HCT116 (cell line): Measurements from ENCODE around the gene TMEM237. TPM values are rescaled to one million over a fixed set of nuclear protein-coding genes. Genes with fewer than 3 reads are reported as not detected.

Source experiments
- ATAC-seq: fragments of 200-7000 bp; cut with Tn5 transposase; 2 replicates; pipeline ENCODE4 v1.9.1; 2020; ENCODE audit warnings: mild to moderate bottlenecking, moderate library complexity
- BruUV-seq: library from RNA; stranded (reverse); fragments of 400-500 nt; replicated peaks from 2 replicates; lab custom pipeline; 2021; lab: Mats Ljungman, UMichigan
- CTCF ChIA-PET: fragments of 300-600 bp; sonication (Branson Sonifier 250); formaldehyde crosslinking; loops from one replicate; lab custom pipeline; 2021; ENCODE audit warnings: antibody characterized with exemption; lab: Charles Lee
- POLR2A ChIA-PET: fragments of 300-600, 350-600 bp; sonication (Branson Sonifier 250); formaldehyde crosslinking; loops from one replicate; lab custom pipeline; 2021; ENCODE audit warnings: antibody characterized with exemption; lab: Charles Lee
- RAD21 ChIA-PET, 2 experiments: fragments of 300-600 bp; sonication (Branson Sonifier 250); formaldehyde crosslinking; loops; one replicate each; lab custom pipeline; 2023; ENCODE audit warnings: low total read pairs in 2 of 2; ENCODE audit not compliant: uncharacterized antibody in 2 of 2, unreplicated experiment in 2 of 2, low non-redundant PET in 1 of 2; lab: Charles Lee
- DNase-seq: peaks from one replicate; pipeline ENCODE4 v3.0.0-alpha.2; 2010; ENCODE audit warnings: low read depth, low spot score
- H2AFZ ChIP-seq: fragments of 200-600 bp; shearing (Covaris generic), sonication (generic); 2 replicates; pipeline ENCODE4 v1.6.1; 2017; ENCODE audit warnings: low read depth, mixed run types, mixed read lengths, antibody characterized with exemption, low read length; ENCODE audit not compliant: poor library complexity, severe bottlenecking
- H3K27ac ChIP-seq: 2 replicates; pipeline ENCODE4 v1.5.1; 2012; ENCODE audit warnings: low read depth, low read length
- H3K27me3 ChIP-seq: fragments of 200-600 bp; sonication (generic); 2 replicates; pipeline ENCODE4 v1.6.1; 2016; ENCODE audit warnings: mixed run types, low read length, mixed read lengths; ENCODE audit not compliant: insufficient read depth
- H3K36me3 ChIP-seq, 2 experiments: fragments of 200-500 bp in 1 of 2; fragments of 200-600 bp in 1 of 2; sonication (Bioruptor generic) in 1 of 2; sonication (generic) in 1 of 2; 2 replicates each; pipeline versions ENCODE4 v1.5.1 to v1.6.1; 2014 to 2016; ENCODE audit warnings: low read length in 2 of 2, inconsistent platforms in 1 of 2, mixed read lengths in 1 of 2, mixed run types in 1 of 2; ENCODE audit not compliant: insufficient read depth in 2 of 2, control insufficient read depth in 1 of 2
- H3K4me1 ChIP-seq, 2 experiments: fragments of 200-600 bp in 1 of 2; sonication (generic) in 1 of 2; 2 replicates each; pipeline versions ENCODE4 v1.5.1 to v1.6.1; 2012 to 2017; ENCODE audit warnings: low read length in 2 of 2, inconsistent platforms in 1 of 2, mild to moderate bottlenecking in 1 of 2, mixed read lengths in 1 of 2, mixed run types in 1 of 2, moderate library complexity in 1 of 2; ENCODE audit not compliant: insufficient read depth in 2 of 2, control insufficient read depth in 1 of 2
- H3K4me2 ChIP-seq: fragments of 200-600 bp; sonication (generic); 2 replicates; pipeline ENCODE4 v1.6.1; 2017; ENCODE audit warnings: mixed run types, low read length, mixed read lengths
- H3K4me3 ChIP-seq, 2 experiments: fragments of 200-600 bp in 1 of 2; sonication (generic) in 1 of 2; replicated peaks in 1 of 2; 2 replicates each; pipeline ENCODE4 v1.5.1; 2011 to 2016; ENCODE audit warnings: low read length in 2 of 2, control low read depth in 1 of 2, low read depth in 1 of 2, mild to moderate bottlenecking in 1 of 2, mixed read lengths in 1 of 2, mixed run types in 1 of 2
- H3K79me2 ChIP-seq: fragments of 200-600 bp; sonication (generic); 2 replicates; pipeline ENCODE4 v1.6.1; 2017; ENCODE audit warnings: mild to moderate bottlenecking, mixed run types, low read length, moderate library complexity, mixed read lengths; ENCODE audit not compliant: insufficient read depth
- H3K9ac ChIP-seq: fragments of 200-600 bp; sonication (generic); 2 replicates; pipeline ENCODE4 v1.6.1; 2016; ENCODE audit warnings: low read length, mixed read lengths
- H3K9me2 ChIP-seq: fragments of 200-600 bp; sonication (generic), shearing (Covaris generic); 2 replicates; pipeline ENCODE4 v1.6.1; 2017; ENCODE audit warnings: mixed run types, mild to moderate bottlenecking, moderate library complexity; ENCODE audit not compliant: insufficient read depth
- H3K9me3 ChIP-seq, 2 experiments: fragments of 200-500 bp in 1 of 2; fragments of 200-600 bp in 1 of 2; sonication (Bioruptor generic) in 1 of 2; sonication (generic) in 1 of 2; 2 replicates each; pipeline ENCODE4 v1.6.1; 2014 to 2017; ENCODE audit warnings: low read length in 2 of 2, mixed read lengths in 2 of 2, inconsistent platforms in 1 of 2, low read depth in 1 of 2, mild to moderate bottlenecking in 1 of 2, mixed run types in 1 of 2, moderate library complexity in 1 of 2; ENCODE audit not compliant: control insufficient read depth in 1 of 2, insufficient read depth in 1 of 2
- H4K20me1 ChIP-seq: fragments of 200-600 bp; sonication (generic), shearing (Covaris generic); 2 replicates; pipeline ENCODE4 v1.6.1; 2017; ENCODE audit warnings: mixed run types, mild to moderate bottlenecking, moderate library complexity; ENCODE audit not compliant: insufficient read depth
- ATF3 ChIP-seq: IDR thresholded peaks from 2 replicates; pipeline ENCODE4 v1.6.1; 2012
- CBX3 ChIP-seq: IDR thresholded peaks from 2 replicates; pipeline ENCODE4 v1.6.1; 2012; ENCODE audit warnings: low read depth
- SIN3A ChIP-seq: IDR thresholded peaks from 2 replicates; pipeline ENCODE4 v1.6.1; 2012; ENCODE audit warnings: low read depth
- ZBTB33 ChIP-seq: IDR thresholded peaks from 2 replicates; pipeline ENCODE4 v1.6.1; 2011; ENCODE audit warnings: mild to moderate bottlenecking, low read length, moderate library complexity; ENCODE audit not compliant: insufficient replicate concordance; ENCODE audit errors: extremely low read depth
- intact Hi-C: fragments of 100-400 bp; cut with micrococcal nuclease; formaldehyde crosslinking; loops from 2 replicates; pipeline ENCODE4 v1.10.0; 2022
- total RNA-seq: library from RNA; stranded (reverse); gene quantifications from one replicate; pipeline ENCODE4 v1.2.1, GENCODE V29; 2021; ENCODE audit not compliant: unreplicated experiment

TMEM237 gene
- total RNA-seq, 1 experiment from 2014 or later = 29.4 TPM

DNA sequence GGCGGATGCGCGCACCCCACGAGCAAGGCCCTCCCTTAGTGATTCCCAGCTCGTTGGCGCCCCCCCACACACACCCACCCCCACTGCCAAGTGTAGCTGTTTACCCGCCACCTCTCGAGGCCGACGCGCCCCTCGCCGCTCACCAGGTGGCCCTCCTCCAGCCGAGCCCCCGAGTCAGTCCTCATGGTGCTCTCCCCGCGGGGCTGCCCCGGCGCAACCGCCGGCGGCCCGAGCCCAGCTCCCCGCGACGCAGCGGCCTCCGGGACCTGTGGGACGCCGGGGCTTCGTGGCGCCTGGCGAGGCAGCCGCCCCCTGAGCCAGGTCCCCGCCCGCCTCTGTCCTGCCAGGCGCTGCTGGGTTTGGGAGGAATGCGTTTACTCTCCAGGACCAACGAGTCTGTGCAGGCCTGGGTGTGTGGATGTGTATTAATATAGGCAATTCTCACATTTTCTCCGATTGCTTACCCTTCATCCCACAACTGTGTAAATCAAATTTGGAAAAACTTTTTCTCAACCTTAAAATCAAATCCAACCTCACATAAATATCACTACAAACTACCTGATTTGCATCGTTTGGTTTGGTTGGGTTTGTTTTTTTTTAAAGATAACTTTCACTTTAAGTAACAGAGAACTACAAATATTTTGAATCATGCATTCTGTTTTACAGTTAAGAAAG, at the start of gene TMEM237 (continued):
- TF ChIP-seq ZBTB33 (no peak), CBX3 (peak; percentile 30; the same call in 1 of the 2 replicates), ATF3 (no peak)

DNA sequence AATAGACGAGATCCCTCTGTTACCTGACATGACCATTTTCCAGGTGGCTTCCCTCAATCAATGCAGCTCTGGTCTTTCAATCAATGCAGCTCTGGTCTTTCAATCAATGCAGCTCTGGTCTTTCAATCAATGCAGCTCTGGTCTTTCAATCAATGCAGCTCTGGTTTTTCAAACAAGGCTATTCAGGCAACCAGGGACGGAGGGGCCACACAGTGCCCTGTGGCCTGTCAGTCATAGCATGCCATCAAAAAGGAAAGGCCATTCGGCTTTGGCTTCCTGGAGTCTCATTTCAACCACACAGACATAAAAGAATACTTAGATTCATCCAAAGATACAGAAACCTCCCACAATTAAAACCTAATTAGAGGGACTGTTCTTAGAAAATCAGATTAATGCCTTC, 41.9 kb upstream of the TMEM237 start:
- POLR2A ChIA-PET = no interaction called here
- no peak overlapping the region for H3K27ac ChIP-seq
- H3K4me3 ChIP-seq = no peak overlapping the region
- intact Hi-C loops = no loop called here
- no peaks in the 10 kb centered on the region for H3K27me3 ChIP-seq
- H3K9me2 ChIP-seq = no peaks in the 10 kb centered on the region
- H3K9ac ChIP-seq = no peak overlapping the region
- TF ChIP-seq SIN3A = no peak
- TF ChIP-seq, all 23 proteins: peak for 0
- Histone ChIP-seq H2AFZ (no peak overlapping the region), H3K4me1 (no peaks in the 10 kb centered on the region), H3K9me3 (no peaks in the 10 kb centered on the region), H3K79me2 (no peaks in the 10 kb centered on the region), H4K20me1 (no peaks in the 10 kb centered on the region), H3K4me2 (no peak overlapping the region), H3K36me3 (no peaks in the 10 kb centered on the region)
- ATAC-seq = no peak
- ChIA-PET CTCF (no interaction called here), RAD21 (no interaction called here)
- DNase-seq = no peak
- no TSS peak for BruUV-seq
